ENCODE measurements around the gene SLK. TPM values are rescaled to one million over a fixed set of nuclear protein-coding genes. Genes with fewer than 3 reads are reported as not detected.

The SLK gene
- total and polyA plus RNA-seq, 7 donors, result 15.6 to 96.1 (median 72.1) TPM

DNA sequence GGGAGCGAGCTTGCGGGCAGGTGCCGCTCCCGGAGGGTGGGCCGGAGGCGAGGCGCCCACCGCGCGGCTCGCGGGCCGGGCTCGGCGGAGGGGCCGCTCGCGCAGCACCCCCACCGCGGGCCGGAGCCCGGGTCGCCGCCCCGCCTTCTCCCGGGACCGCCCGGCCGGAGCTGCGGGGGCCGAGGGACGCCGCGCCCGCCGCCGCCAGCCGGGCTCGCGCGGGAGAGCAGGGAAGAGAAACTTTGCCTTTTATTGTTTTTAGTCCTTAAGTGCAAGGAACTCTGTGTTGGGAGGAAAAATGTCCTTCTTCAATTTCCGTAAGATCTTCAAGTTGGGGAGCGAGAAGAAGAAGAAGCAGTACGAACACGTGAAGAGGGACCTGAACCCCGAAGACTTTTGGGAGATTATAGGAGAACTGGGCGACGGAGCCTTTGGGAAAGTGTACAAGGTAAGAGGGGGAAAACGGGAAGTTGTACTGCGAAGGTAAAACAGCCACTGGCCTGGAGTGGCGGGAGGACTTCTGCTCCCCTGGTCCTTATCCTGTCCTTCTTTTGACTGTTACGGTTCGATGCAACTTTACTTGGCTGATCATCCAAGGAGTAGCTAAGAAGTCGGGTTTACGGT lies 620 bp downstream of the SLK start:
- H3K36me3 ChIP-seq, result no peaks in the 10 kb centered on the region
- peak overlapping the region; percentile 86 to 98 (median 94) for H3K4me3 ChIP-seq
- WGBS, 2 donors, result 1% methylated on average over 55 of the region's 55 CpGs
- H3K9me3 ChIP-seq, result no peaks in the 10 kb centered on the region
- H3K4me1 ChIP-seq, result peaks cover 0 to 41% (median 25%) of the 10 kb centered on the region in 4 donors
- TF ChIP-seq EP300 (IDR thresholded peaks at IDR 0.05) (no peak), POLR2A (IDR thresholded peaks at IDR 0.05) (no peak), POLR2AphosphoS5 (IDR thresholded peaks at IDR 0.05) (peak in 2 of 4 donors; percentile 4 to 22)
- TF ChIP-seq, protein P1, sequence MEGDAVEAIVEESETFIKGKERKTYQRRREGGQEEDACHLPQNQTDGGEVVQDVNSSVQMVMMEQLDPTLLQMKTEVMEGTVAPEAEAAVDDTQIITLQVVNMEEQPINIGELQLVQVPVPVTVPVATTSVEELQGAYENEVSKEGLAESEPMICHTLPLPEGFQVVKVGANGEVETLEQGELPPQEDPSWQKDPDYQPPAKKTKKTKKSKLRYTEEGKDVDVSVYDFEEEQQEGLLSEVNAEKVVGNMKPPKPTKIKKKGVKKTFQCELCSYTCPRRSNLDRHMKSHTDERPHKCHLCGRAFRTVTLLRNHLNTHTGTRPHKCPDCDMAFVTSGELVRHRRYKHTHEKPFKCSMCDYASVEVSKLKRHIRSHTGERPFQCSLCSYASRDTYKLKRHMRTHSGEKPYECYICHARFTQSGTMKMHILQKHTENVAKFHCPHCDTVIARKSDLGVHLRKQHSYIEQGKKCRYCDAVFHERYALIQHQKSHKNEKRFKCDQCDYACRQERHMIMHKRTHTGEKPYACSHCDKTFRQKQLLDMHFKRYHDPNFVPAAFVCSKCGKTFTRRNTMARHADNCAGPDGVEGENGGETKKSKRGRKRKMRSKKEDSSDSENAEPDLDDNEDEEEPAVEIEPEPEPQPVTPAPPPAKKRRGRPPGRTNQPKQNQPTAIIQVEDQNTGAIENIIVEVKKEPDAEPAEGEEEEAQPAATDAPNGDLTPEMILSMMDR (IDR thresholded peaks at IDR 0.05), result peak in 1 of 4 experiments; percentile 9
- no peak for DNase-seq
- H3K27me3 ChIP-seq, result no peaks in the 10 kb centered on the region
- H3K27ac ChIP-seq, result peak overlapping the region; percentile 97 to 99 (median 98)
- intact Hi-C loops (cut with DNase I), result loop anchor here (1.0 to 2.0 kb wide), 4 partner anchors 15 to 154 kb away; partner anchors contain the start of gene STN1

DNA sequence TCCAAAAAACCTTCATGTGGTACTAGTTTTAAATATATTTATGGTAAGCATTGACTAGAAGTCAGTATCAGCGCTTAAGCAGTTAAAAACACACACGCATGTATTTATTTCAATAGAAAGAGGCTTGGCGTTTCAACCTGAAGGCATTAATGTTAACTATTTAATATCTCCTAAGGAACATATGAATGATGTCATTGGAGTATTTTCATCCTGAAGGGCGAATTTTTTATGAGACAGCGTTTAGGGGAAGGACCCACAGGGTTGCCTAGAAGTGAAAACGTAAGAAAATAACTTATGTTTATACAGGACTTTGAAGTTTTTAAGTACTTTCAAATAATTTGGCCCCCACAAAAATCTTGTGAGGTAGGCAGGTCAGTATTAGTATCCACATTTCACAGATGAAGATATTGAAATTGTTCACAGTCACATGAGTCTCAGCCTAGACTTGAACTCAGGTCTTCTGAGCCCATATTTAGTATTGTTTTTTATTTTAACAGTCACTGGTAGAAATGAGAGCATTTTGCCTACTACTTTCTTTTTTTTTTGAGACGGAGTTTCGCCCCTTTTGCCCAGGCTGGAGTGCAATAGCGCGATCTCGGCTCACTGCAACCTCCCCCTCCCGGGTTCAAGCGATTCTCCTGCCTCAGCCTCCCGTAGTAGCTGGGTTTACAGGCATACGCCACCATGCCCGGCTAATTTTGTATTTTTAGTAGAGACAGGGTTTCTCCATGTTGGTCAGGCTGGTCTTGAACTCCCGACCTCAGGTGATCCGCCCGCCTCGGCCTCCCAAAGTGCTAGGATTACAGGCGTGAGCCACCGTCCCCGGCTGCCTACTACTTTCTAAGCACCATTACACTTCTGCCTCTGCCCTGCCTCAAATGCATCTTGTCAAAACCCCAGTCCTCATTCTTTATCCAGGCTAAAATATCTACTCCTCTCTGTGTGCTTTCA lies 1.8 kb downstream of the SLK start:
- no peak for DNase-seq
- Histone ChIP-seq H3K27me3 (no peaks in the 10 kb centered on the region), H3K27ac (peak overlapping the region; percentile 11 to 99 (median 98)), H3K36me3 (no peaks in the 10 kb centered on the region), H3K4me1 (peaks cover 0 to 53% (median 28%) of the 10 kb centered on the region in 4 donors), H3K4me3 (peak overlapping the region; percentile 86 to 98 (median 94)), H3K9me3 (no peaks in the 10 kb centered on the region)
- intact Hi-C loops (cut with DNase I), result loop anchor here (2.0 kb wide), 1 partner anchor 14 kb away; no protein-coding TSS in a partner anchor
- TF ChIP-seq, protein P1 (IDR thresholded peaks at IDR 0.05), result no peak
- TF ChIP-seq POLR2A (IDR thresholded peaks at IDR 0.05), result no peak
- TF ChIP-seq POLR2AphosphoS5 (IDR thresholded peaks at IDR 0.05), result no peak
- 12 to 49% methylated on average over 23 of the region's 23 CpGs for WGBS, 2 donors

- H3K4me1 ChIP-seq, result peaks cover 0 to 54% (median 28%) of the 10 kb centered on the region in 4 donors
- peak overlapping the region; percentile 24 to 99 (median 72) for H3K27ac ChIP-seq
- no peaks in the 10 kb centered on the region for H3K36me3 ChIP-seq
- H3K9me3 ChIP-seq, result no peaks in the 10 kb centered on the region
- TF ChIP-seq POLR2A (IDR thresholded peaks at IDR 0.05), result no peak
- no peak for TF ChIP-seq POLR2AphosphoS5 (IDR thresholded peaks at IDR 0.05)
- no peak for TF ChIP-seq EP300 (IDR thresholded peaks at IDR 0.05)
- TF ChIP-seq, protein P1 (IDR thresholded peaks at IDR 0.05), result no peak
- 3 to 20% methylated on average over 4 of the region's 4 CpGs for WGBS, 2 donors
- H3K4me3 ChIP-seq, result peak overlapping the region; percentile 14 to 98 (median 94)
- intact Hi-C loops (cut with DNase I), result loop anchor here (2.0 kb wide), 1 partner anchor 13 kb away; no protein-coding TSS in a partner anchor
- no peak for DNase-seq
- no peaks in the 10 kb centered on the region for H3K27me3 ChIP-seq
These were observed 2.5 kb downstream of the SLK start for GRCh38 chr10:103969436-103969835.

DNA sequence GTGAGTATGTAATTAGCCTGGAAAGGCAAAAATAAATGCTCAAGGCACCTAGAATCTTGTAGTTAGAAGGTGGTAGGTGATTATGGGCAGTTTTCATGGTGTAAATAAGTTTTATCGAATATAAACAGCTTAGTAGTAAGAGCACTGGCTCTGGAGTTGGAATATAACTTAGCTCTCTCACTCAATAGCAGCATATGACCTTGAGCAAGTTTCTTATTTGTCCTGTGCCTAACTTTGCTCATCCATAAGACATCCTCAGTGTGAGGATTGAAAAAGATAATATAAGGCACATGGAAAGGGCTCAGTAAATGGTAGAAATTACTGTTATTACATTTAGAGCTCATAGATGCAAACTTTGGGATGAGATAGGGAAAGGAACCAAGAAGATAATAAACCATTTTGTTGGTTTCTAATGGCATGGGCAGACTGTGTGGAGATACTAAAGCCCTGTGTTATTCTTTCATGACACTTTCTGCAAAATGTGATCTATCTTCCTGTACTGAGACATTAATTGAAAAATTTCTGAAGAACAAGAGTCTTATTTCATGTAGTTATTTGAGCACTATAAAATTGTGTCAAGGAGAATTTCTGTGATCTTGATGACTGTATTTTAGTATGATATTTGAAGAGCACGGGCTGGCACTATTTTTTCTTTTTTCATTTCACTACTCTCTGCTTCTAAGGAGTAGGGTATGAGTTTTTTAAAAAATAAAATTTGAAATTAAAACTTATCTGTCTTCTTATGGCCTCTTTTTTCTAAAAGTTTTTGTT lies 3.1 kb downstream of the SLK start:
- 27 to 51% methylated on average over 2 of the region's 2 CpGs for WGBS, 2 donors
- Histone ChIP-seq H3K4me3 (peak overlapping the region; percentile 2 to 98 (median 94)), H3K9me3 (no peaks in the 10 kb centered on the region), H3K4me1 (peaks cover 0 to 54% (median 28%) of the 10 kb centered on the region in 4 donors), H3K27me3 (no peaks in the 10 kb centered on the region), H3K36me3 (no peaks in the 10 kb centered on the region), H3K27ac (peak overlapping the region; percentile 24 to 99 (median 72))
- intact Hi-C loops (cut with DNase I), result loop anchor here (2.0 kb wide), 1 partner anchor 13 kb away; no protein-coding TSS in a partner anchor
- no peak for DNase-seq
- TF ChIP-seq EP300 (IDR thresholded peaks at IDR 0.05) (no peak), POLR2AphosphoS5 (IDR thresholded peaks at IDR 0.05) (no peak), POLR2A (IDR thresholded peaks at IDR 0.05) (no peak)
- TF ChIP-seq, protein P1 (IDR thresholded peaks at IDR 0.05), result no peak
